ENCODE measurements around the gene TIMM44. TPM values are rescaled to one million over a fixed set of nuclear protein-coding genes. Genes with fewer than 3 reads are reported as not detected.
A peak's percentile ranks its signal among the peaks of the same experiment; 100 is the strongest.

The TIMM44 gene
- total RNA-seq, 4 donors from 2014 or later: 60.1 to 91.3 (median 77.1) TPM

GRCh38 chr19:7987114-7987768, 43.8 kb upstream of the TIMM44 start:
- Histone ChIP-seq H3K27me3 (no peaks in the 10 kb centered on the region), H3K9me3 (no peaks in the 10 kb centered on the region), H3K27ac (peak overlapping the region in 3 of 4 donors; percentile 22 to 65 (median 29)), H3K4me1 (peaks cover 0 to 71% (median 20%) of the 10 kb centered on the region in 4 donors), H3K36me3 (peaks cover 3 to 87% (median 11%) of the 10 kb centered on the region in 3 donors), H3K4me3 (no peak overlapping the region)
- DNase-seq (ENCODE audit: low spot score in 2 of 2): no peak
- no peak for TF ChIP-seq CTCF (IDR thresholded peaks at IDR 0.05)
- no peak for TF ChIP-seq POLR2A (IDR thresholded peaks at IDR 0.05)
- TF ChIP-seq EP300 (IDR thresholded peaks at IDR 0.05): no peak
- 62 to 69% methylated on average over 16 to 17 of the region's 17 CpGs for WGBS, 2 donors

GRCh38 chr19:7986321-7987113, 43.1 kb upstream of the TIMM44 start:
- DNase-seq (ENCODE audit: low spot score in 2 of 2): no peak
- peak overlapping the region in 2 of 4 donors; percentile 29 to 65 for H3K27ac ChIP-seq
- no peaks in the 10 kb centered on the region for H3K9me3 ChIP-seq
- H3K36me3 ChIP-seq: peaks cover 3 to 87% (median 11%) of the 10 kb centered on the region in 3 donors
- TF ChIP-seq EP300 (IDR thresholded peaks at IDR 0.05) (no peak), CTCF (IDR thresholded peaks at IDR 0.05) (no peak), POLR2A (IDR thresholded peaks at IDR 0.05) (no peak)
- H3K27me3 ChIP-seq: no peaks in the 10 kb centered on the region
- 65 to 68% methylated on average over 23 of the region's 23 CpGs for WGBS, 2 donors
- H3K4me3 ChIP-seq: no peak overlapping the region
- H3K4me1 ChIP-seq: peaks cover 0 to 67% (median 20%) of the 10 kb centered on the region in 4 donors

GRCh38 chr19:7985481-7985911, 42.0 kb upstream of the TIMM44 start:
- TF ChIP-seq POLR2A (IDR thresholded peaks at IDR 0.05) (no peak), CTCF (IDR thresholded peaks at IDR 0.05) (no peak), EP300 (IDR thresholded peaks at IDR 0.05) (no peak)

DNA sequence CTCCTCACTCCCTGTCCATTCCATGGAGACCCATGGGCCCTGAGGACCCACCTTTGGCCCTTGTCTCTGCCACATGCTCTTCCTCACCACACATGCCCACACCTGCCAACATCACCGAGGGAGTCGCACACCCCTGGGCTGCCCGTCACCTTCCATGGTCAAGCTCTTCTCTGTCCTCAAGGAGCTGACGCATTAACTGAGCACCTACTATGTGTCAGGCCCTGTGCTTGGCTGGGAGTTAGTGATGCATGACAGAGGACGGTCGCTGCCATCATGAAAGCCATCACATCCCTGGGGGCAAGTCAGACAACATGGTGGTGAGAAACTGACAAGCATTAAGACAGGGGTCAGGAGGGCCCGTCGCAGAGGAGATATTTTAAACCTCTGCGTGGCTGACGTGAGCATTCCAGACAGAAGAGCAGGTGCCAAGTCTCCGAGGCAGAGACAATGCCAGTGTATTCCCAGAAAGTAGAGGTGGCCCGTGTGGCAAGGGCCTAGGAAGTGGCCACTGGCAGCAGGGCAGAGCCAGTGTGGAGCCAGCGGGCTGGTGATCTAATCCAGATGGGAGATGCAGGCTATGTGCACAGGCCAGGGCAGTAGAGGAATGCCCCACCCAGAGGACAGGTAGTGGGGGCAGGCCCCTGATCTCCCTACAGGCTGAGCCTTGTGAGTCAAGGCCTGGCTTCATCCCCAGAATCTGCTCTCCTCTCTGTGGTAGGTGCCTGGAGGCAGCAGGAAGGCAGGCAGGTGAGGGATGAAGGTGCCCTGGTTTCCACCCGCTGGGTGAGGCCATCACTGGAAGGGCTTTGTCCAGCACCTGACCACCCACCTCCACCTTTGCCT, 40.8 kb upstream of the TIMM44 start:
- Histone ChIP-seq H3K4me1 (peaks cover 0 to 56% (median 20%) of the 10 kb centered on the region in 4 donors), H3K27ac (no peak overlapping the region), H3K9me3 (no peaks in the 10 kb centered on the region), H3K36me3 (peaks cover 3 to 87% (median 23%) of the 10 kb centered on the region in 3 donors), H3K4me3 (no peak overlapping the region), H3K27me3 (no peaks in the 10 kb centered on the region)
- DNase-seq (ENCODE audit: low spot score in 2 of 2): no peak
- TF ChIP-seq EP300 (IDR thresholded peaks at IDR 0.05): no peak
- TF ChIP-seq CTCF (IDR thresholded peaks at IDR 0.05): no peak
- TF ChIP-seq POLR2A (IDR thresholded peaks at IDR 0.05): no peak
- 91 to 92% methylated on average over 14 of the region's 14 CpGs for WGBS, 2 donors

More at GRCh38 chr19:7985481-7985911, 42.0 kb upstream of the TIMM44 start:
- Histone ChIP-seq H3K27ac (peak overlapping the region in 2 of 4 donors; percentile 17 to 65), H3K27me3 (no peaks in the 10 kb centered on the region), H3K4me1 (peaks cover 0 to 67% (median 20%) of the 10 kb centered on the region in 4 donors), H3K4me3 (no peak overlapping the region), H3K36me3 (peaks cover 3 to 87% (median 11%) of the 10 kb centered on the region in 3 donors), H3K9me3 (no peaks in the 10 kb centered on the region)
- 69 to 76% methylated on average over 7 of the region's 7 CpGs for WGBS, 2 donors
- no peak for DNase-seq (ENCODE audit: low spot score in 2 of 2)

Data from tibial nerve (tissue), 4 donors.